Osteoblast (primary cell): ENCODE data around the gene TIMP3. TPM values are rescaled to one million over a fixed set of nuclear protein-coding genes. Genes with fewer than 3 reads are reported as not detected.

Experiments
- DNase-seq: peaks from one replicate; pipeline ENCODE4 v3.0.0; 2011; ENCODE audit warnings: low spot score, mixed read lengths; ENCODE audit not compliant: insufficient read length; ENCODE audit errors: missing footprints
- H2AFZ ChIP-seq: 2 replicates; pipeline ENCODE4 v1.6.0; 2011; ENCODE audit warnings: mild to moderate bottlenecking, low read length
- H3K27ac ChIP-seq: 2 replicates; pipeline ENCODE4 v1.5.1; 2011; ENCODE audit warnings: mild to moderate bottlenecking, low read depth, low read length, moderate library complexity
- H3K27me3 ChIP-seq: 2 replicates; pipeline ENCODE4 v1.6.0; 2012; ENCODE audit warnings: mild to moderate bottlenecking, control low read depth, inconsistent platforms, low read length, moderate library complexity; ENCODE audit not compliant: insufficient read depth
- H3K36me3 ChIP-seq: 2 replicates; pipeline ENCODE4 v1.5.1; 2011; ENCODE audit warnings: mild to moderate bottlenecking, low read length, control low read depth, moderate library complexity; ENCODE audit not compliant: insufficient read depth
- H3K4me1 ChIP-seq: 2 replicates; pipeline ENCODE4 v1.5.1; 2011; ENCODE audit warnings: mild to moderate bottlenecking, low read length, control low read depth, moderate library complexity; ENCODE audit not compliant: insufficient read depth
- H3K4me2 ChIP-seq: 2 replicates; pipeline ENCODE4 v1.6.0; 2011; ENCODE audit warnings: mild to moderate bottlenecking, low read length; ENCODE audit not compliant: insufficient read depth
- H3K4me3 ChIP-seq: fragments of 200-600 bp; sonication (generic); 3 replicates; pipeline ENCODE4 v1.5.1; 2012; ENCODE audit warnings: mild to moderate bottlenecking, low read length, inconsistent platforms; ENCODE audit not compliant: insufficient read depth
- H3K79me2 ChIP-seq: 2 replicates; pipeline ENCODE4 v1.6.0; 2012; ENCODE audit warnings: mild to moderate bottlenecking, low read length, control low read depth, inconsistent platforms; ENCODE audit not compliant: insufficient read depth
- H3K9me3 ChIP-seq: 2 replicates; pipeline ENCODE4 v1.5.1; 2011; ENCODE audit warnings: low read depth, low read length, control low read depth
- H4K20me1 ChIP-seq: 2 replicates; pipeline ENCODE4 v1.6.0; 2012; ENCODE audit warnings: mild to moderate bottlenecking, low read length, control low read depth; ENCODE audit not compliant: insufficient read depth
- total RNA-seq: library from RNA; depleted of rRNA; stranded (reverse); fragments of >200 nt; gene quantifications from 2 replicates; pipeline ENCODE4 v1.2.3, GENCODE V29; 2012
- TF ChIP-seq, protein P1 (sequence below): IDR thresholded peaks from 2 replicates; pipeline ENCODE4 v1.5.1; 2011; ENCODE audit warnings: mild to moderate bottlenecking, low read depth, low read length, moderate library complexity; ENCODE audit errors: extremely low read depth

TIMP3 gene
- total RNA-seq, 1 donor, result 1,293 TPM

DNA sequence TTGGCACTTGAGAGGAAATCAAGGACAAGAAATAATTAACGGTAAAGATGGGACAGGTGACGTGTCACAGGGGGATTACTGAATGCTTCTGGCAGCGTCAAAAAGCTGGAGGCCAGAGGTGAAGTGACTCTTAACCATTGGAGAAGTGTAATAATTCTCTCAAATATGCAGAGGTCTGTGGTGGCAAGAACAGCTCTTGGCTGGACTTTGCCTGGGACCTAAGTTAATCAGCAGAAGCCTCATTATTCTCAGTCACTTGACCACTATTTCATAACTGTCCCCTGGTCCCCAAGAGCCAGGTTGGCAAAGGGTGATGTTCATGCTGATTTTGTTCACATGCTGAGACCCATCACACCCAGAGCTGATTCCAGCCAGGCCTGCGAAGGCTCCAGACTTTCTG, 72.9 kb downstream of the TIMP3 start:
- H3K4me2 ChIP-seq, result no peak overlapping the region
- H4K20me1 ChIP-seq, result no peaks in the 10 kb centered on the region
- H3K27me3 ChIP-seq, result peaks cover 9% of the 10 kb centered on the region
- no peak overlapping the region for H3K27ac ChIP-seq
- H2AFZ ChIP-seq, result no peak overlapping the region
- H3K79me2 ChIP-seq, result no peaks in the 10 kb centered on the region
- H3K9me3 ChIP-seq, result no peaks in the 10 kb centered on the region
- no peak for DNase-seq
- no peaks in the 10 kb centered on the region for H3K36me3 ChIP-seq
- H3K4me3 ChIP-seq, result no peak overlapping the region
- TF ChIP-seq, protein P1, sequence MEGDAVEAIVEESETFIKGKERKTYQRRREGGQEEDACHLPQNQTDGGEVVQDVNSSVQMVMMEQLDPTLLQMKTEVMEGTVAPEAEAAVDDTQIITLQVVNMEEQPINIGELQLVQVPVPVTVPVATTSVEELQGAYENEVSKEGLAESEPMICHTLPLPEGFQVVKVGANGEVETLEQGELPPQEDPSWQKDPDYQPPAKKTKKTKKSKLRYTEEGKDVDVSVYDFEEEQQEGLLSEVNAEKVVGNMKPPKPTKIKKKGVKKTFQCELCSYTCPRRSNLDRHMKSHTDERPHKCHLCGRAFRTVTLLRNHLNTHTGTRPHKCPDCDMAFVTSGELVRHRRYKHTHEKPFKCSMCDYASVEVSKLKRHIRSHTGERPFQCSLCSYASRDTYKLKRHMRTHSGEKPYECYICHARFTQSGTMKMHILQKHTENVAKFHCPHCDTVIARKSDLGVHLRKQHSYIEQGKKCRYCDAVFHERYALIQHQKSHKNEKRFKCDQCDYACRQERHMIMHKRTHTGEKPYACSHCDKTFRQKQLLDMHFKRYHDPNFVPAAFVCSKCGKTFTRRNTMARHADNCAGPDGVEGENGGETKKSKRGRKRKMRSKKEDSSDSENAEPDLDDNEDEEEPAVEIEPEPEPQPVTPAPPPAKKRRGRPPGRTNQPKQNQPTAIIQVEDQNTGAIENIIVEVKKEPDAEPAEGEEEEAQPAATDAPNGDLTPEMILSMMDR, result no peak
- no peaks in the 10 kb centered on the region for H3K4me1 ChIP-seq

DNA sequence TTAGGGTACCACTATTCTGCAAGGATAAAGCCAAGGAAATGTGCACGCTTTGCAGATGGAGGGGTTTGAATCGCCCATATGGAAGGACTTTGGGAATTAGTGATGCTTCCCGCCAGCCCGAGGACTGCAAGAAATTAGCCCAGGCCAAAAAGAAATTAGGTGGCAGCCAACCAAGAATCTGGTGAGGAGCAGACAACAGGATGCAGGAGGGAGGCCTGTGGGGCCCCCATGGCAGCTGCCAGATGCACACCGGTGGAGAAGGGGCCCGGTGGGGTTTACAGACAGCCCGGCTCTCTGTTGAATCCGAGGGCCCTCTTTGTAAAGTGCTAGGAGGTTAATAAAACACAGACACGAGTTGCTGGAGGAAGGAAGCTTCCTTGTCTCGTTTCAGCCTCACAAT, 73.5 kb downstream of the TIMP3 start:
- H3K36me3 ChIP-seq, result no peaks in the 10 kb centered on the region
- no peak overlapping the region for H3K4me3 ChIP-seq
- H3K27me3 ChIP-seq, result peaks cover 9% of the 10 kb centered on the region
- H3K79me2 ChIP-seq, result no peaks in the 10 kb centered on the region
- no peaks in the 10 kb centered on the region for H3K4me1 ChIP-seq
- no peaks in the 10 kb centered on the region for H3K9me3 ChIP-seq
- no peaks in the 10 kb centered on the region for H4K20me1 ChIP-seq
- no peak overlapping the region for H3K27ac ChIP-seq
- no peak overlapping the region for H2AFZ ChIP-seq
- no peak for DNase-seq
- TF ChIP-seq, protein P1, result no peak
- H3K4me2 ChIP-seq, result no peak overlapping the region

DNA sequence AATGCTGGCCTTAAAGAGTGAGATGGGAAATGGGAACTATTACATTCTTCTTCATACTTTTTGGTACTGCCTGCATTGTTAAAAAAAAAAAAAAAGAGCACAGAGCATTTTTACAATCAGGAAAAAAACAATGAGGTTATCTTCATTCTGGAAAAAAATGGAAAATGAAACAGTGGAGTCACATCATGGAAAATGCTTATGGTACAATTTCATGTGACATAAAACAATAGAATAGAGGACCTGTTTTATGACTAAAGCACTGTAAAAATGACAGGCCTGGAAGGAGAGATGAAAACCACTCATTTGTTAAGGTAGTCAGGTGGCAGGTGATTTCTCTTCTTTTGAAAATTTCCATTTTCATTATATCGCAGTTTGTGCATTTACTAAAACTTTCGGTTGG, 75.0 kb downstream of the TIMP3 start:
- TF ChIP-seq, protein P1, result no peak
- no peak overlapping the region for H3K27ac ChIP-seq
- no peaks in the 10 kb centered on the region for H3K9me3 ChIP-seq
- no peak overlapping the region for H3K4me2 ChIP-seq
- H4K20me1 ChIP-seq, result no peaks in the 10 kb centered on the region
- H3K4me1 ChIP-seq, result no peaks in the 10 kb centered on the region
- no peak overlapping the region for H2AFZ ChIP-seq
- H3K79me2 ChIP-seq, result no peaks in the 10 kb centered on the region
- no peak overlapping the region for H3K4me3 ChIP-seq
- H3K27me3 ChIP-seq, result peaks cover 14% of the 10 kb centered on the region
- no peak for DNase-seq
- H3K36me3 ChIP-seq, result no peaks in the 10 kb centered on the region

DNA sequence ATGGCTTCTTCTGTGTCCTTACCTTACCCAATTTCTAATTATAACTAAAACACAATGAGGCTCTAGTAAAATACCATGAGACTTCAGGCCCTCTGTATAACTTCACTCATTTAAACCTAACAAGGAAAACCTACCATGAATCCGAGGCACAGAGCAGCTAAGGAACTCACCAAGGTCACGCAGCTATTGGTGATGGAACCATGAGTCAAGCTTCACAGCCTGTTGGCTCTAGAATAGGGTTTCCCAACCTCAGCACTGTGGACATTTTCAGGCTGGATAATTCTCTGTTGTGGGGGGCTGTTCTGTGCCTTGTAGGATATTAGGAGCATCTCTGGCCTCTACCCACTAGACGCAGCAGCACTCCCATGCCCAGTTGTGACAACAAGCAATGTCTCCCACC, 75.7 kb downstream of the TIMP3 start:
- TF ChIP-seq, protein P1, result no peak
- Histone ChIP-seq H3K79me2 (no peaks in the 10 kb centered on the region), H3K4me1 (no peaks in the 10 kb centered on the region), H3K4me2 (no peak overlapping the region), H2AFZ (no peak overlapping the region), H3K27me3 (peaks cover 12% of the 10 kb centered on the region), H3K4me3 (no peak overlapping the region), H3K27ac (no peak overlapping the region), H3K9me3 (no peaks in the 10 kb centered on the region), H3K36me3 (no peaks in the 10 kb centered on the region), H4K20me1 (no peaks in the 10 kb centered on the region)
- no peak for DNase-seq
